ENCODE results near the gene CKB.

GRCh38 chr14:103485504-103485903 lies 37.1 kb downstream of the CKB start:
- TF ChIP-seq CTCF (IDR thresholded peaks at IDR 0.05; ENCODE audit: insufficient read depth, low read length) (no peak), GABPA (IDR thresholded peaks at IDR 0.05; ENCODE audit: low read depth) (no peak), POLR2AphosphoS5 (IDR thresholded peaks at IDR 0.05; ENCODE audit: low read depth) (no peak), REST (IDR thresholded peaks at IDR 0.05; ENCODE audit: insufficient replicate concordance, low read depth) (no peak)
